GM21360 (cell line): ENCODE results near the gene SLIT3.

Experiments
- ATAC-seq: cut with Tn5 transposase; IDR thresholded peaks from one replicate; pipeline ENCODE4 v1.9.1; 2021; ENCODE audit warnings: mild to moderate bottlenecking, moderate library complexity; ENCODE audit not compliant: unreplicated experiment

Gene SLIT3

DNA sequence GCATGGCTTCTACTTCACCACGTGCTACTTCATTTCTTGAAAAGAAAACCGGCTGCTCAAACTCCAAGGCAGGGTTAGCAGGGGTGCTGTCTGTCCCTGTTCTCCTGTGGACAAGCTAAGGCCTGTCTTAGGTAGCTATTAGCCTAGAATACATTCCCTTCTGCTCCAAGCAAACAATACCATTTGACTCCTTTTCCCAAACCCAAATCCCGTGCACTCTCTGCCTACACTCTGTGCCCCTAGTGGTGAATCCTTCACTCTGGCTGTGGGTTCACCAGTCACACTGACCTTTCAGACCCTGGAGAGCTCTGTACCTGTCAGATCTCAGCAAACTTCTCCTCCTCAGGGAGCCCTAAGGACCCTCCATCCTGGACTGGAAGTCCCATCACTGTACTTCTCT, 211.6 kb downstream of the SLIT3 start:
- ATAC-seq = no peak

- ATAC-seq = no peak
Measured at GRCh38 chr5:169088028-169088725, 212.8 kb downstream of the SLIT3 start.

DNA sequence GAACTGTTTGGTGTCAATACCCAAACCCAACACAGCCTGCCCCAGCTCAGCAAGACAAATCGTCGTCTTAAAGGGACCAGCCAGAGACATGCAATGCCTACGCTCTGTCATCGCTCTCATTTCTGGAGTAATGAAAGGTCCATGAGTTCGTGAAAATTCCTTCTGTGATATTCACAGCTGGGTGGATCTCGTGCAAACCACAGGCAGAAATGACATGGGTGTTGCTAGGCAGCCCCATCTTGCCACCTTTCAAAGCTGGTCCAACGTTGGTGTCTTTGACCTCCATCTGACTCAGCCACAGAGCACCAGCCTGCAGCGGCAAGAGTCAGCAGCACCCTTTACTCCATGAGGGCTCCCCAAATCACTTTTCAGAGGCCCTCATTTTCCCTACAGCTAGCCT, 215.3 kb downstream of the SLIT3 start:
- no peak for ATAC-seq

DNA sequence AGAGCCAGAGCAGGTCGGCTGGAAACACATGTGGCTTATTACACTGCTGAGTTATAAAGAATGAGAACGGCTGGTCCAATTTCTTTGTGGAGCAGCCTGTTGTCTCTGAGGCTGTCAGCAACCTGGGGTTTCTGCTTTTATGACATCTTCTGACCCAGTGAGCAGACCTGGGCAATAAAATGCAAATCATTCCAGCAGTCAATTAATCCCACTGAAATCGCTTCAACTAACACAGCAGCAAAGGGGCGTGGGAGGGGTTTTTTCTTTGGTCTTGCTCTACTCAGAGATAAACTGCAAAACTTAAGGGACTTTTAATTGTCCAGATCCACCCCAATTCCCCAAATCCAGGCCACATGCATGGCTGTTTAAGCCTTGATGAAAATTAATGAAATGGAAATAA, 215.7 kb downstream of the SLIT3 start:
- ATAC-seq = no peak

DNA sequence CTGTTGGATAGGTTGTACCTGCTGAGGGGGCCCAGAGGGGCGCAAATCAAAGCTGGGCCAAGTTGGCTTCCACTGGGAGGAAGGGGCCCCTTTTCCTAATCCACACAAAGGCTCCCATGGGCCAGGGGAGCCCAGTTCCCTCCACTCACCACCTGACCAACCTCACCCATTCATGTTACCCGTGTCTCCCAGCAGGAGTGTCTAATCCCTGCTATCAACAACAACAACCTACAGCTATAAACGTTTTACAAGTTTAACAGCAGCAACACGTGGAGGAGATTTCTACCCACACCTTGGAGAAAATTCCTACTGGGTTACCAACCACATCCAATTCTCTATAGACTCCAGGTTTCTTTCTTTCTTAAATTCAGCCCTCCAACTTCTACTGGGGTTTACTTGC, 216.2 kb downstream of the SLIT3 start:
- ATAC-seq = no peak

- no peak for ATAC-seq
Measured at GRCh38 chr5:169083394-169084018, 217.4 kb downstream of the SLIT3 start.

DNA sequence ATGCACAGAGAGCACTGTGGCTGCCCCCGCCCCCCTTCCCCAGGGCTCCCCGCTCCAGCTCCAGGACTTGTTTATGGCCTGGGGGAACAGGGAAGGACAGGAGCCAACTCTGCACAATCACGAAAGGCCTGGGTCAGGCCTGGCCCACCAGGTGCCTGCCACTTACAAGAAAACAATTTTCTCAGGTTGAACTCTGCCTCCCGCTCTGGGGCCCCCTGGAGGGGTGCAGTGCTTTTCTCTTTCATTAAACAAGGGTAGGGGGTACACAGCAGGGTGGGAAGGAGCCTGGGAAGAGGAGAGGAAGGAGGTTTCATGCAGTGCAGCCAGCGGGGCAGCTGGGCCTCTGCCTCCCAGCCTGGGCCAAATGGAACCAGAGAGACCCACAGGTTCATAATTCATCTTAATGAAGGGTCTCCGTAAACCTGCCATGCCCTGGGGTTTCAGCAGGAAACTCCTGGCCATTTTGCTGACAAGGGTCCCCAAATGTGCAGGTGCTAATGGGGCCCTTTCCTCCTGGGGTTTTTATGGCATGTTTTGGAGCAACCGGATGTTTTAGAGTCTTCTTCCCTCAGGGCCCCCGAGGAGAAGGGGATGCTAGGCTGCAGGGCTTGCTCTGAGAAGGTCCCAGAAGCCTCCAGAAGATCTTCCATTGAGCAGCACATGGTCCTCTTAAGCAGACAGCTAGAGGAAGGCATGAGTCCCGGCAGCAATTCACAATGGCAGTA, 219.8 kb downstream of the SLIT3 start:
- no peak for ATAC-seq

DNA sequence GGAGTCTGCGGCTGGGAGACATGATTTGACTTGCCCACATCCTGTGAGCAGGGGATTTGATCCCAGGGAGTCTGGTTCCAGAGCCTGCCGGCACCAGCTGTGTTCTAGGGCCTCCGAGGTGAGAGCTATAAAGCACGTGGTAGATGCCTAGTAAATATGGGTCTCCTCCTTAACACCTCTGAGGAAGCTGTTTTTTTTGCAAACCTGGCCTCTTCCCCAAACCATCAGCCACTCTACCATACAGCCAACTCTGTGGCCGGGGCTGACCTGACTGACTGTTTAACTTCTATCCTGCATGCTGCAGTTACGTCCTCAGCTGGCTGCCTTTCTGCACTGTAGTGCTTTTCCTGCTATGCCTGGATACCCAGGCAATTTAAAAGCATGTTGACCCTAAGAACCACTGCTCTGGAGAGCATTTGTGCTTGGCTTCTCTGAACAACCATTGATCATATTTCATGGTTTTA, 220.5 kb downstream of the SLIT3 start:
- no peak for ATAC-seq

- no peak for ATAC-seq
Measured at GRCh38 chr5:169079697-169080096, 221.2 kb downstream of the SLIT3 start.

DNA sequence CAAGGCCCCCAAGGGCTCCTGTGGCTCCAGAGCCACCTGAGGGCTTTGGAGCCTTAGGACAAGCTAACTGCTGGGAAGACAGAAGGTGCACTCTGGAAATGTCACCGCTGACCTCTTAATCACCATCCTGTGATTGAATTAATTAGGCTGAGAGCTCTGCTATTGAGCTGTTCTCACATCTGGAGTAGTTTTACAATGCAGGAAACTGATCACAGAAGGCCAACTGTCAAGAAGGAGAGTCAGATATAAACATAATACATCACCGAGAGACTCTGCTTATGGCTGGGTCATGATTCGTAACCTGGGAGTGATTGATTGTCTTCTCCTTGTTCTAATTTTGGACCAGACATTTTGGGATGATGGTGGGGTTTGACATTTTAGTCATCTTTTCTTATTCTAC, 226.1 kb downstream of the SLIT3 start:
- no peak for ATAC-seq

- no peak for ATAC-seq
Measured at GRCh38 chr5:169072233-169072632, 228.7 kb downstream of the SLIT3 start.

GRCh38 chr5:169070413-169070812, 230.5 kb downstream of the SLIT3 start:
- no peak for ATAC-seq

GRCh38 chr5:169067751-169068173, 233.2 kb downstream of the SLIT3 start:
- no peak for ATAC-seq

- no peak for ATAC-seq
Measured at GRCh38 chr5:169065400-169065799, 235.5 kb downstream of the SLIT3 start.

- no peak for ATAC-seq
Measured at GRCh38 chr5:169064093-169064492, 236.8 kb downstream of the SLIT3 start.

DNA sequence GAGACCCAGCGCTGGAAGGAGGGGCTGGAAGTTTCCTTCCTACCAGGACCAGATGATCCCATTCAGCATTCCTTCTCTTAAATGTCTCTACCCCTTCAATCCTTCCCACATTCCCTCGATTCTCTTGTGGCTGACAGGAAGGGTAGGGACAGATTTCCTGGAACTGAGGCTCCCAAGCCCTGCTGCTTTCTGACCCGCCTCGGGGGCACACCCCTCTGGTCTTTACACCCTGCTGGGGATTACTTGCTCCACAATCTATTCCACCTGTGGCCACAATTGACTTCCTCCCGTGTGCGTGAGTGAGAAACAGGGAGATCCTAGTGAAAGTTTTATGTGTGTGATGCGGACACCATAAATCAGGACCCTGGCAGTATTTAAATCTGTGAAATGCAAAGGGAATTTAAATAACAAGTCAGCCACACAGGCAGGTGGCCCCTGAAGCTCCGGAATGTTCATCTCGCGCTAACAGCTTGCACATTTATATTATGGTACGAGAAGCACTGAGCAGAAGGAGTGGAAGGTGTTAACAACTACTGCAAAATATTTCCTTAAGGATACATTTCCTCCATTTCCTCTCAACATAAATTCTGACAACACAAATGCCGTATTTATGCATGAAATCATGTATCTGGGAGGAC, 237.5 kb downstream of the SLIT3 start:
- ATAC-seq = no peak

- no peak for ATAC-seq
Measured at GRCh38 chr5:169062690-169063089, 238.2 kb downstream of the SLIT3 start.

DNA sequence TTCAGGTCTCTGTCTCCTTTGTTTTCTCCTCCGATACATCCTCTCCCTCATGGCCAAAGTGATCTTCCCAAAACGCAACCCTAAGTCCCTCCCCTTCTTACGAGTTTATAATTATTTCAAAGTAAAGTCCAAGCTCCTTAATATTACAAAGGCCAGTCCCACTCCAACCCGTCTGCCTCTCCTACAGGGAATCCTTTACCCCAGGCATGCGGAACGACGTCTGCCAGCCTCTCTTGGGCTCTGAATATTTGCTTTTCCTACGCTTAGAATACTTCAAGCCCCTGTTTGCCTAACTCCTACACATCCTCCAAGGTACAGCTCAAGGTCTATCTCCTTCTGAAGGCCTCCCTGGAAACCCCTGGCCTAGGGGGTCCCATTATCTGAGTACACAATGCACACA, 246.4 kb downstream of the SLIT3 start:
- ATAC-seq = no peak

DNA sequence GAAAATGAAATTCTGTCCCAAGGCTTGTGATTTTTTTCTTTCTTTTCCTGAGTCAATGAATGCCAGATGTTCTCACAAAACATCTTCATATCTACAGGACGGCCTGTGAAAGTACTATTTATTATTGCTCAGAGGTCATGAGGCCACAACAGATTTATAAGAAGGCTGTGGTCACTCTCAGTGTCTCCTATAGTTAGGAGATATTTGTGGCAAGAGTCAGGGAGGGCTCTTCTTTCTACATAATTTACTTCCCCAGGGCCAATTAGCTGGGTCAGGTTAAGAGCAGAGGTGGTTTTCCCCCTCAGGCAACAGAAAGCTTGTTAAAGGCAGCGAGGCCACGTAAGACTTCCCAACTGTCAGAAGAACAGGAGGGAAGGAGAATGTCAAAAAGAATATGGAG, 248.7 kb downstream of the SLIT3 start:
- ATAC-seq = no peak

GRCh38 chr5:169051351-169051750, 249.6 kb downstream of the SLIT3 start:
- no peak for ATAC-seq

DNA sequence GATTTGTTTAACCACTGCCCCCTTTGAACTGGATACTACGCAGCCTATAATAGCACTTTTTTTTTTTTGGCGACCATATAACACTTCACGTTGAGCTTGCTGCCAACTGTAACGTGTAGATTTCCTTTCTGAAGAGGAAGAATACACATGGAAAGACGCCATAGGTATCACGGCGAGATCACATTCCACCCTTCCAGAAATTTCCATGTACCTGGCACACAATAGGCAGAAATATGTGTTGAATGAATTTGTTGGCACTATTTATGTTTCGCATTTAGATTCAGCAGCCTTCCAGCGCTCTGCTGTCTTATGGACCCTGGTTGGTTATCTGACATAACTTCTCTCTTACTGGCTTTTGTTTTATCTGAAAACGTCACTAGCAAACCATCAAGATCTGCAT, 250.3 kb downstream of the SLIT3 start:
- ATAC-seq = no peak

GRCh38 chr5:169050146-169050571, 250.8 kb downstream of the SLIT3 start:
- no peak for ATAC-seq
